GM12801 (cell line): ENCODE measurements around the gene LHX4.

Source experiments
- TF ChIP-seq, protein P1 (sequence below): IDR thresholded peaks from one replicate; pipeline ENCODE4 v1.5.1; 2011; ENCODE audit warnings: control low read depth; ENCODE audit not compliant: insufficient read length; ENCODE audit errors: extremely low read depth

LHX4 gene

GRCh38 chr1:180312926-180313325 lies 82.9 kb downstream of the LHX4 start:
- TF ChIP-seq, protein P1, sequence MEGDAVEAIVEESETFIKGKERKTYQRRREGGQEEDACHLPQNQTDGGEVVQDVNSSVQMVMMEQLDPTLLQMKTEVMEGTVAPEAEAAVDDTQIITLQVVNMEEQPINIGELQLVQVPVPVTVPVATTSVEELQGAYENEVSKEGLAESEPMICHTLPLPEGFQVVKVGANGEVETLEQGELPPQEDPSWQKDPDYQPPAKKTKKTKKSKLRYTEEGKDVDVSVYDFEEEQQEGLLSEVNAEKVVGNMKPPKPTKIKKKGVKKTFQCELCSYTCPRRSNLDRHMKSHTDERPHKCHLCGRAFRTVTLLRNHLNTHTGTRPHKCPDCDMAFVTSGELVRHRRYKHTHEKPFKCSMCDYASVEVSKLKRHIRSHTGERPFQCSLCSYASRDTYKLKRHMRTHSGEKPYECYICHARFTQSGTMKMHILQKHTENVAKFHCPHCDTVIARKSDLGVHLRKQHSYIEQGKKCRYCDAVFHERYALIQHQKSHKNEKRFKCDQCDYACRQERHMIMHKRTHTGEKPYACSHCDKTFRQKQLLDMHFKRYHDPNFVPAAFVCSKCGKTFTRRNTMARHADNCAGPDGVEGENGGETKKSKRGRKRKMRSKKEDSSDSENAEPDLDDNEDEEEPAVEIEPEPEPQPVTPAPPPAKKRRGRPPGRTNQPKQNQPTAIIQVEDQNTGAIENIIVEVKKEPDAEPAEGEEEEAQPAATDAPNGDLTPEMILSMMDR, result no peak

GRCh38 chr1:180327089-180327488 lies 97.0 kb downstream of the LHX4 start:
- TF ChIP-seq, protein P1, result no peak
